ENCODE results near the gene MEGF11. TPM values are rescaled to one million over a fixed set of nuclear protein-coding genes. Genes with fewer than 3 reads are reported as not detected.

MEGF11 gene
- total RNA-seq, 1 experiment from 2014 or later, result not detected

GRCh38 chr15:66228807-66229735, 24.5 kb downstream of the MEGF11 start:
- Histone ChIP-seq H3K4me3 (ENCODE audit: low read length) (no peak overlapping the region), H3K79me2 (ENCODE audit: low read length) (no peaks in the 10 kb centered on the region), H3K9ac (ENCODE audit: low read length) (no peak overlapping the region), H3K4me1 (ENCODE audit: insufficient read depth, low read length) (no peaks in the 10 kb centered on the region), H3K27ac (ENCODE audit: low read length) (no peak overlapping the region), H3K36me3 (ENCODE audit: low read depth, low read length) (no peaks in the 10 kb centered on the region), H3K4me2 (ENCODE audit: low read length) (no peak overlapping the region), H3F3A (ENCODE audit: low read length, unreplicated experiment) (no peaks in the 10 kb centered on the region), H3K9me3 (ENCODE audit: low read length) (no peaks in the 10 kb centered on the region), H3K9me2 (replicated peaks; ENCODE audit: low read length) (no peaks in the 10 kb centered on the region), H3K27me3 (ENCODE audit: low read length) (no peaks in the 10 kb centered on the region), H2AFZ (ENCODE audit: low read length) (no peak overlapping the region), H4K20me1 (ENCODE audit: low read length) (no peaks in the 10 kb centered on the region)
- ATAC-seq (no peak), DNase-seq (no peak)
- no TSS peak for BruUV-seq (replicated peaks)
- ChIA-PET POLR2A (ENCODE audit: unreplicated experiment) (no interaction called here), CTCF (no interaction called here)
- TF ChIP-seq CTCF (conservative IDR thresholded peaks at IDR 0.05; ENCODE audit: low read depth, low read length), result no peak
- no peak for TF ChIP-seq EZH2phosphoT487 (IDR thresholded peaks at IDR 0.05; ENCODE audit: borderline replicate concordance, low read length)
- TF ChIP-seq EZH2 (IDR thresholded peaks at IDR 0.05; ENCODE audit: low read length, unreplicated experiment), result no peak
- intact Hi-C loops (cut with micrococcal nuclease), result no loop called here

GRCh38 chr15:66226736-66227135, 26.8 kb downstream of the MEGF11 start:
- H3K4me1 ChIP-seq (ENCODE audit: insufficient read depth, low read length), result no peaks in the 10 kb centered on the region
- H3K27me3 ChIP-seq (ENCODE audit: low read length), result 0 out of 2 replicates have a peak, but pooled peaks cover 8% of the 10 kb centered on the region
- no peak overlapping the region for H2AFZ ChIP-seq (ENCODE audit: low read length)
- BruUV-seq (replicated peaks), result no TSS peak
- intact Hi-C loops (cut with micrococcal nuclease), result no loop called here
- H3K9me3 ChIP-seq (ENCODE audit: low read length), result no peaks in the 10 kb centered on the region
- H4K20me1 ChIP-seq (ENCODE audit: low read length), result no peaks in the 10 kb centered on the region
- TF ChIP-seq CTCF (conservative IDR thresholded peaks at IDR 0.05; ENCODE audit: low read depth, low read length), result no peak
- ATAC-seq (no peak), DNase-seq (no peak)
- ChIA-PET CTCF (no interaction called here), POLR2A (ENCODE audit: unreplicated experiment) (no interaction called here)
- no peak overlapping the region for H3K4me3 ChIP-seq (ENCODE audit: low read length)
- H3K36me3 ChIP-seq (ENCODE audit: low read depth, low read length), result no peaks in the 10 kb centered on the region
- no peaks in the 10 kb centered on the region for H3K79me2 ChIP-seq (ENCODE audit: low read length)
- H3F3A ChIP-seq (ENCODE audit: low read length, unreplicated experiment), result no peaks in the 10 kb centered on the region
- no peak overlapping the region for H3K27ac ChIP-seq (ENCODE audit: low read length)
- H3K9me2 ChIP-seq (replicated peaks; ENCODE audit: low read length), result no peaks in the 10 kb centered on the region
- no peak overlapping the region for H3K9ac ChIP-seq (ENCODE audit: low read length)
- no peak overlapping the region for H3K4me2 ChIP-seq (ENCODE audit: low read length)

GRCh38 chr15:66225656-66226274, 27.8 kb downstream of the MEGF11 start:
- H3F3A ChIP-seq (ENCODE audit: low read length, unreplicated experiment), result no peaks in the 10 kb centered on the region
- H4K20me1 ChIP-seq (ENCODE audit: low read length), result no peaks in the 10 kb centered on the region
- no peak overlapping the region for H3K9ac ChIP-seq (ENCODE audit: low read length)
- ChIA-PET POLR2A (ENCODE audit: unreplicated experiment) (no interaction called here), CTCF (no interaction called here)
- H3K27ac ChIP-seq (ENCODE audit: low read length), result no peak overlapping the region
- no peak for TF ChIP-seq EZH2phosphoT487 (IDR thresholded peaks at IDR 0.05; ENCODE audit: borderline replicate concordance, low read length)
- TF ChIP-seq EZH2 (IDR thresholded peaks at IDR 0.05; ENCODE audit: low read length, unreplicated experiment), result no peak
- TF ChIP-seq CTCF (conservative IDR thresholded peaks at IDR 0.05; ENCODE audit: low read depth, low read length), result no peak
- no peak for DNase-seq
- ATAC-seq, result no peak
- H3K9me2 ChIP-seq (replicated peaks; ENCODE audit: low read length), result no peaks in the 10 kb centered on the region
- no peaks in the 10 kb centered on the region for H3K4me1 ChIP-seq (ENCODE audit: insufficient read depth, low read length)
- H2AFZ ChIP-seq (ENCODE audit: low read length), result no peak overlapping the region
- BruUV-seq (replicated peaks), result no TSS peak
- H3K27me3 ChIP-seq (ENCODE audit: low read length), result 0 out of 2 replicates have a peak, but pooled peaks cover 8% of the 10 kb centered on the region
- intact Hi-C loops (cut with micrococcal nuclease), result no loop called here
- no peaks in the 10 kb centered on the region for H3K36me3 ChIP-seq (ENCODE audit: low read depth, low read length)
- H3K79me2 ChIP-seq (ENCODE audit: low read length), result no peaks in the 10 kb centered on the region
- no peak overlapping the region for H3K4me3 ChIP-seq (ENCODE audit: low read length)
- no peaks in the 10 kb centered on the region for H3K9me3 ChIP-seq (ENCODE audit: low read length)
- H3K4me2 ChIP-seq (ENCODE audit: low read length), result no peak overlapping the region
